GM23338 (cell line): Measurements from ENCODE around the gene RAB30. TPM values are rescaled to one million over a fixed set of nuclear protein-coding genes. Genes with fewer than 3 reads are reported as not detected.

ENCODE experiments used
- ATAC-seq: fragments of 200-7000 bp; cut with Tn5 transposase; 3 replicates; pipeline ENCODE4 v1.9.1; 2020
- DNase-seq: peaks from one replicate; pipeline ENCODE4 v3.0.0-alpha.2; 2015; ENCODE audit warnings: low spot score
- H2AFZ ChIP-seq: fragments of 200-600 bp; sonication (generic); 2 replicates; pipeline ENCODE4 v1.8.0; 2016; ENCODE audit warnings: antibody characterized with exemption, mild to moderate bottlenecking, moderate library complexity
- H3F3A ChIP-seq: fragments of 200-600 bp; sonication (generic); replicated peaks from 2 replicates; pipeline ENCODE4 v1.8.0; 2017; ENCODE audit warnings: antibody characterized with exemption, mixed run types, low read depth
- H3K27ac ChIP-seq: fragments of 200-600 bp; sonication (generic); 2 replicates; pipeline ENCODE4 v1.6.1; 2016; ENCODE audit warnings: low read depth
- H3K27me3 ChIP-seq: fragments of 200-600 bp; sonication (generic); 2 replicates; pipeline ENCODE4 v1.8.0; 2016; ENCODE audit warnings: mild to moderate bottlenecking, mixed run types, moderate library complexity; ENCODE audit not compliant: insufficient read depth
- H3K36me3 ChIP-seq: fragments of 200-600 bp; sonication (generic); 2 replicates; pipeline ENCODE4 v1.8.0; 2016; ENCODE audit warnings: mild to moderate bottlenecking; ENCODE audit not compliant: insufficient read depth
- H3K4me1 ChIP-seq: fragments of 200-600 bp; sonication (generic); 2 replicates; pipeline ENCODE4 v1.8.0; 2016; ENCODE audit warnings: mild to moderate bottlenecking, moderate library complexity; ENCODE audit not compliant: insufficient read depth
- H3K4me2 ChIP-seq: fragments of 200-600 bp; sonication (generic); 2 replicates; pipeline ENCODE4 v1.7.1; 2017; ENCODE audit warnings: mixed run types
- H3K4me3 ChIP-seq: fragments of 200-600 bp; sonication (generic); 2 replicates; pipeline ENCODE4 v1.6.1; 2016; ENCODE audit warnings: mixed run types
- H3K79me2 ChIP-seq: fragments of 200-600 bp; sonication (generic); replicated peaks from 2 replicates; pipeline ENCODE4 v1.8.0; 2017; ENCODE audit warnings: mild to moderate bottlenecking; ENCODE audit not compliant: insufficient read depth
- H3K9me2 ChIP-seq: fragments of 200-600 bp; sonication (generic); 2 replicates; pipeline ENCODE4 v1.8.0; 2017; ENCODE audit not compliant: insufficient read depth
- H4K20me1 ChIP-seq: fragments of 200-600 bp; sonication (generic); replicated peaks from 2 replicates; pipeline ENCODE4 v1.8.0; 2017; ENCODE audit warnings: mild to moderate bottlenecking; ENCODE audit not compliant: insufficient read depth
- H3K27ac Mint-ChIP-seq: 2 replicates; pipeline ENCODE4 v1.8.0; 2020; ENCODE audit warnings: inconsistent platforms, mild to moderate bottlenecking, moderate library complexity, mixed read lengths
- H3K27me3 Mint-ChIP-seq: 3 replicates; pipeline ENCODE4 v1.8.0; 2022; ENCODE audit warnings: low read depth, mild to moderate bottlenecking, moderate library complexity, mixed read lengths, inconsistent platforms; ENCODE audit not compliant: insufficient read depth, poor library complexity
- H3K36me3 Mint-ChIP-seq: 3 replicates; pipeline ENCODE4 v1.8.0; 2021; ENCODE audit warnings: low read depth, mild to moderate bottlenecking, inconsistent platforms, moderate library complexity, mixed read lengths
- H3K4me1 Mint-ChIP-seq: 3 replicates; pipeline ENCODE4 v1.8.0; 2020; ENCODE audit warnings: mild to moderate bottlenecking, inconsistent platforms, mixed read lengths
- H3K4me3 Mint-ChIP-seq: 3 replicates; pipeline ENCODE4 v1.8.0; 2021; ENCODE audit warnings: moderate library complexity, mild to moderate bottlenecking, inconsistent platforms, mixed read lengths
- H3K9me3 Mint-ChIP-seq: 3 replicates; pipeline ENCODE4 v1.8.0; 2020; ENCODE audit warnings: moderate library complexity, mild to moderate bottlenecking, inconsistent platforms, mixed read lengths
- EZH2phosphoT487 ChIP-seq: fragments of 200-600 bp; sonication (generic); IDR thresholded peaks from one replicate; pipeline ENCODE4 v1.8.1; 2018; ENCODE audit warnings: antibody characterized with exemption; ENCODE audit not compliant: unreplicated experiment
- JUNB ChIP-seq: IDR thresholded peaks from one replicate; pipeline ENCODE4 v1.6.1; 2016; ENCODE audit warnings: antibody characterized with exemption; ENCODE audit not compliant: unreplicated experiment
- NANOG ChIP-seq: IDR thresholded peaks from 2 replicates; pipeline ENCODE4 v1.6.1; 2016; ENCODE audit warnings: antibody characterized with exemption, borderline replicate concordance
- STAT1 ChIP-seq: IDR thresholded peaks from one replicate; pipeline ENCODE4 v1.6.1; 2016; ENCODE audit warnings: antibody characterized with exemption; ENCODE audit not compliant: unreplicated experiment
- ZNF331 ChIP-seq: fragments of 250-450 bp; sonication (Bioruptor Pico); IDR thresholded peaks from 2 replicates; pipeline ENCODE4 v1.5.0; 2020; ENCODE audit warnings: low read depth, mild to moderate bottlenecking, moderate library complexity
- polyA plus RNA-seq: library from polyadenylated mRNA; unstranded; fragments of >200 nt; fragmentation: Nextera tagmentation; extraction: Ambion mirVana; gene quantifications from 2 replicates; pipeline ENCODE4 v1.2.1, GENCODE V29; 2016
- total RNA-seq: library from RNA; depleted of rRNA; stranded (reverse); fragments of >200 nt; shearing (Covaris generic); gene quantifications from 2 replicates; pipeline ENCODE4 v1.2.3, GENCODE V29; 2014
- TF ChIP-seq, protein P1 (sequence below): IDR thresholded peaks from one replicate; pipeline ENCODE4 v1.6.1; 2018; ENCODE audit warnings: antibody characterized with exemption; ENCODE audit not compliant: unreplicated experiment
- TF ChIP-seq, protein P2 (sequence below), 2 experiments: fragments of 200-600 bp in 1 of 2; sonication (generic) in 1 of 2; conservative IDR thresholded peaks; 2 replicates each; pipeline versions ENCODE4 v1.5.1 to v1.6.1; 2016 to 2017; ENCODE audit warnings: antibody characterized with exemption in 2 of 2, low read depth in 2 of 2, mild to moderate bottlenecking in 2 of 2, moderate library complexity in 1 of 2
- TF ChIP-seq, protein P3 (sequence below): fragments of 250-450 bp; sonication (Bioruptor Pico); IDR thresholded peaks from 2 replicates; pipeline ENCODE4 v1.5.0; 2020; ENCODE audit warnings: mild to moderate bottlenecking, moderate library complexity
- TF ChIP-seq, protein P4 (sequence below): IDR thresholded peaks from 2 replicates; pipeline ENCODE4 v1.6.1; 2016; ENCODE audit warnings: antibody characterized with exemption

The RAB30 gene
- total and polyA plus RNA-seq, 2 experiments from 2014 or later: 3.3 to 6.6 TPM

DNA sequence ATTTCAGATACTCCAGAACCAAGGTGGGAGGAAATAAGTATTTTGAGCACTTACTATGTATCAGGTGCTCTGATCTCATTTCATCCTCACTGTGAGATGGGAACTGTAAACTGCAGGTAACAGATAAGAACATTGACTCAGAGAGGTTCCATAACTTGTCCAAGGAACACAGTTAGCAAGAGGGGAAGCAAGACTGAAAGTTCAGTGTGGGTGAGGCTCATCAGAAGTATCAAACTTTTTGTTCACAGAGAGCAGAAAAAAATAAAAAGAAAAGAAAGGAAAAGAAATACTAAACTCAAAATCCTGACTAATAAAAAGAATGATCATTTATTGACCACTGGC lies 37.1 kb downstream of the RAB30 start:
- TF ChIP-seq NANOG (no peak), JUNB (no peak), ZNF331 (CRISPR knock-in tag) (no peak), STAT1 (no peak), EZH2phosphoT487 (no peak)
- TF ChIP-seq, protein P1, sequence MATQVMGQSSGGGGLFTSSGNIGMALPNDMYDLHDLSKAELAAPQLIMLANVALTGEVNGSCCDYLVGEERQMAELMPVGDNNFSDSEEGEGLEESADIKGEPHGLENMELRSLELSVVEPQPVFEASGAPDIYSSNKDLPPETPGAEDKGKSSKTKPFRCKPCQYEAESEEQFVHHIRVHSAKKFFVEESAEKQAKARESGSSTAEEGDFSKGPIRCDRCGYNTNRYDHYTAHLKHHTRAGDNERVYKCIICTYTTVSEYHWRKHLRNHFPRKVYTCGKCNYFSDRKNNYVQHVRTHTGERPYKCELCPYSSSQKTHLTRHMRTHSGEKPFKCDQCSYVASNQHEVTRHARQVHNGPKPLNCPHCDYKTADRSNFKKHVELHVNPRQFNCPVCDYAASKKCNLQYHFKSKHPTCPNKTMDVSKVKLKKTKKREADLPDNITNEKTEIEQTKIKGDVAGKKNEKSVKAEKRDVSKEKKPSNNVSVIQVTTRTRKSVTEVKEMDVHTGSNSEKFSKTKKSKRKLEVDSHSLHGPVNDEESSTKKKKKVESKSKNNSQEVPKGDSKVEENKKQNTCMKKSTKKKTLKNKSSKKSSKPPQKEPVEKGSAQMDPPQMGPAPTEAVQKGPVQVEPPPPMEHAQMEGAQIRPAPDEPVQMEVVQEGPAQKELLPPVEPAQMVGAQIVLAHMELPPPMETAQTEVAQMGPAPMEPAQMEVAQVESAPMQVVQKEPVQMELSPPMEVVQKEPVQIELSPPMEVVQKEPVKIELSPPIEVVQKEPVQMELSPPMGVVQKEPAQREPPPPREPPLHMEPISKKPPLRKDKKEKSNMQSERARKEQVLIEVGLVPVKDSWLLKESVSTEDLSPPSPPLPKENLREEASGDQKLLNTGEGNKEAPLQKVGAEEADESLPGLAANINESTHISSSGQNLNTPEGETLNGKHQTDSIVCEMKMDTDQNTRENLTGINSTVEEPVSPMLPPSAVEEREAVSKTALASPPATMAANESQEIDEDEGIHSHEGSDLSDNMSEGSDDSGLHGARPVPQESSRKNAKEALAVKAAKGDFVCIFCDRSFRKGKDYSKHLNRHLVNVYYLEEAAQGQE: no peak
- TF ChIP-seq, protein P2, sequence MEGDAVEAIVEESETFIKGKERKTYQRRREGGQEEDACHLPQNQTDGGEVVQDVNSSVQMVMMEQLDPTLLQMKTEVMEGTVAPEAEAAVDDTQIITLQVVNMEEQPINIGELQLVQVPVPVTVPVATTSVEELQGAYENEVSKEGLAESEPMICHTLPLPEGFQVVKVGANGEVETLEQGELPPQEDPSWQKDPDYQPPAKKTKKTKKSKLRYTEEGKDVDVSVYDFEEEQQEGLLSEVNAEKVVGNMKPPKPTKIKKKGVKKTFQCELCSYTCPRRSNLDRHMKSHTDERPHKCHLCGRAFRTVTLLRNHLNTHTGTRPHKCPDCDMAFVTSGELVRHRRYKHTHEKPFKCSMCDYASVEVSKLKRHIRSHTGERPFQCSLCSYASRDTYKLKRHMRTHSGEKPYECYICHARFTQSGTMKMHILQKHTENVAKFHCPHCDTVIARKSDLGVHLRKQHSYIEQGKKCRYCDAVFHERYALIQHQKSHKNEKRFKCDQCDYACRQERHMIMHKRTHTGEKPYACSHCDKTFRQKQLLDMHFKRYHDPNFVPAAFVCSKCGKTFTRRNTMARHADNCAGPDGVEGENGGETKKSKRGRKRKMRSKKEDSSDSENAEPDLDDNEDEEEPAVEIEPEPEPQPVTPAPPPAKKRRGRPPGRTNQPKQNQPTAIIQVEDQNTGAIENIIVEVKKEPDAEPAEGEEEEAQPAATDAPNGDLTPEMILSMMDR (conservative IDR thresholded peaks at IDR 0.05; ENCODE audit: low read depth in 2 of 2): no peak
- TF ChIP-seq, protein P3, sequence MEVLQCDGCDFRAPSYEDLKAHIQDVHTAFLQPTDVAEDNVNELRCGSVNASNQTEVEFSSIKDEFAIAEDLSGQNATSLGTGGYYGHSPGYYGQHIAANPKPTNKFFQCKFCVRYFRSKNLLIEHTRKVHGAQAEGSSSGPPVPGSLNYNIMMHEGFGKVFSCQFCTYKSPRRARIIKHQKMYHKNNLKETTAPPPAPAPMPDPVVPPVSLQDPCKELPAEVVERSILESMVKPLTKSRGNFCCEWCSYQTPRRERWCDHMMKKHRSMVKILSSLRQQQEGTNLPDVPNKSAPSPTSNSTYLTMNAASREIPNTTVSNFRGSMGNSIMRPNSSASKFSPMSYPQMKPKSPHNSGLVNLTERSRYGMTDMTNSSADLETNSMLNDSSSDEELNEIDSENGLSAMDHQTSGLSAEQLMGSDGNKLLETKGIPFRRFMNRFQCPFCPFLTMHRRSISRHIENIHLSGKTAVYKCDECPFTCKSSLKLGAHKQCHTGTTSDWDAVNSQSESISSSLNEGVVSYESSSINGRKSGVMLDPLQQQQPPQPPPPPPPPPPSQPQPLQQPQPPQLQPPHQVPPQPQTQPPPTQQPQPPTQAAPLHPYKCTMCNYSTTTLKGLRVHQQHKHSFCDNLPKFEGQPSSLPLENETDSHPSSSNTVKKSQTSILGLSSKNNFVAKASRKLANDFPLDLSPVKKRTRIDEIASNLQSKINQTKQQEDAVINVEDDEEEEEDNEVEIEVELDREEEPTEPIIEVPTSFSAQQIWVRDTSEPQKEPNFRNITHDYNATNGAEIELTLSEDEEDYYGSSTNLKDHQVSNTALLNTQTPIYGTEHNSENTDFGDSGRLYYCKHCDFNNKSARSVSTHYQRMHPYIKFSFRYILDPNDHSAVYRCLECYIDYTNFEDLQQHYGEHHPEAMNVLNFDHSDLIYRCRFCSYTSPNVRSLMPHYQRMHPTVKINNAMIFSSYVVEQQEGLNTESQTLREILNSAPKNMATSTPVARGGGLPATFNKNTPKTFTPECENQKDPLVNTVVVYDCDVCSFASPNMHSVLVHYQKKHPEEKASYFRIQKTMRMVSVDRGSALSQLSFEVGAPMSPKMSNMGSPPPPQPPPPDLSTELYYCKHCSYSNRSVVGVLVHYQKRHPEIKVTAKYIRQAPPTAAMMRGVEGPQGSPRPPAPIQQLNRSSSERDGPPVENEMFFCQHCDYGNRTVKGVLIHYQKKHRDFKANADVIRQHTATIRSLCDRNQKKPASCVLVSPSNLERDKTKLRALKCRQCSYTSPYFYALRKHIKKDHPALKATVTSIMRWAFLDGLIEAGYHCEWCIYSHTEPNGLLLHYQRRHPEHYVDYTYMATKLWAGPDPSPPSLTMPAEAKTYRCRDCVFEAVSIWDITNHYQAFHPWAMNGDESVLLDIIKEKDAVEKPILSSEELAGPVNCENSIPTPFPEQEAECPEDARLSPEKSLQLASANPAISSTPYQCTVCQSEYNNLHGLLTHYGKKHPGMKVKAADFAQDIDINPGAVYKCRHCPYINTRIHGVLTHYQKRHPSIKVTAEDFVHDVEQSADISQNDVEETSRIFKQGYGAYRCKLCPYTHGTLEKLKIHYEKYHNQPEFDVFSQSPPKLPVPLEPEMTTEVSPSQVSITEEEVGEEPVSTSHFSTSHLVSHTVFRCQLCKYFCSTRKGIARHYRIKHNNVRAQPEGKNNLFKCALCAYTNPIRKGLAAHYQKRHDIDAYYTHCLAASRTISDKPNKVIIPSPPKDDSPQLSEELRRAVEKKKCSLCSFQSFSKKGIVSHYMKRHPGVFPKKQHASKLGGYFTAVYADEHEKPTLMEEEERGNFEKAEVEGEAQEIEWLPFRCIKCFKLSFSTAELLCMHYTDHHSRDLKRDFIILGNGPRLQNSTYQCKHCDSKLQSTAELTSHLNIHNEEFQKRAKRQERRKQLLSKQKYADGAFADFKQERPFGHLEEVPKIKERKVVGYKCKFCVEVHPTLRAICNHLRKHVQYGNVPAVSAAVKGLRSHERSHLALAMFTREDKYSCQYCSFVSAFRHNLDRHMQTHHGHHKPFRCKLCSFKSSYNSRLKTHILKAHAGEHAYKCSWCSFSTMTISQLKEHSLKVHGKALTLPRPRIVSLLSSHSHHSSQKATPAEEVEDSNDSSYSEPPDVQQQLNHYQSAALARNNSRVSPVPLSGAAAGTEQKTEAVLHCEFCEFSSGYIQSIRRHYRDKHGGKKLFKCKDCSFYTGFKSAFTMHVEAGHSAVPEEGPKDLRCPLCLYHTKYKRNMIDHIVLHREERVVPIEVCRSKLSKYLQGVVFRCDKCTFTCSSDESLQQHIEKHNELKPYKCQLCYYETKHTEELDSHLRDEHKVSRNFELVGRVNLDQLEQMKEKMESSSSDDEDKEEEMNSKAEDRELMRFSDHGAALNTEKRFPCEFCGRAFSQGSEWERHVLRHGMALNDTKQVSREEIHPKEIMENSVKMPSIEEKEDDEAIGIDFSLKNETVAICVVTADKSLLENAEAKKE (CRISPR knock-in tag): no peak
- TF ChIP-seq, protein P4, sequence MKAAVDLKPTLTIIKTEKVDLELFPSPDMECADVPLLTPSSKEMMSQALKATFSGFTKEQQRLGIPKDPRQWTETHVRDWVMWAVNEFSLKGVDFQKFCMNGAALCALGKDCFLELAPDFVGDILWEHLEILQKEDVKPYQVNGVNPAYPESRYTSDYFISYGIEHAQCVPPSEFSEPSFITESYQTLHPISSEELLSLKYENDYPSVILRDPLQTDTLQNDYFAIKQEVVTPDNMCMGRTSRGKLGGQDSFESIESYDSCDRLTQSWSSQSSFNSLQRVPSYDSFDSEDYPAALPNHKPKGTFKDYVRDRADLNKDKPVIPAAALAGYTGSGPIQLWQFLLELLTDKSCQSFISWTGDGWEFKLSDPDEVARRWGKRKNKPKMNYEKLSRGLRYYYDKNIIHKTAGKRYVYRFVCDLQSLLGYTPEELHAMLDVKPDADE: no peak
- no peaks in the 10 kb centered on the region for H3F3A ChIP-seq
- no peak overlapping the region for H2AFZ ChIP-seq
- H3K9me2 ChIP-seq: 0 out of 2 replicates have a peak, but pooled peaks cover 5% of the 10 kb centered on the region
- H3K4me3 ChIP-seq: no peak overlapping the region
- no peak for ATAC-seq
- peaks cover 13% of the 10 kb centered on the region; the same call in 1 of the 2 replicates for H3K4me1 ChIP-seq
- no peaks in the 10 kb centered on the region; the same call in 1 of the 2 replicates for H4K20me1 ChIP-seq
- H3K27ac Mint-ChIP-seq: no peak overlapping the region
- H3K27ac ChIP-seq: no peak overlapping the region; the same call in 1 of the 2 replicates
- no peaks in the 10 kb centered on the region for H3K36me3 ChIP-seq
- DNase-seq: no peak
- H3K36me3 Mint-ChIP-seq: no peaks in the 10 kb centered on the region
- 0 out of 2 replicates have a peak overlapping the region, but pooled peaks have one; percentile 35 for H3K4me2 ChIP-seq
- no peaks in the 10 kb centered on the region for H3K9me3 Mint-ChIP-seq
- H3K27me3 ChIP-seq: no peaks in the 10 kb centered on the region
- H3K4me1 Mint-ChIP-seq: peaks cover 17% of the 10 kb centered on the region
- peaks cover 2% of the 10 kb centered on the region for H3K27me3 Mint-ChIP-seq
- no peak overlapping the region for H3K4me3 Mint-ChIP-seq
- H3K79me2 ChIP-seq: peaks cover 11% of the 10 kb centered on the region; the same call in 1 of the 2 replicates
